CD4-positive, alpha-beta T cell treated with Interleukin-6 for 4 hours (primary cell): ENCODE data around the gene AKAP10.
"Not testable (repeated sequence)": the region's sequence is repeated elsewhere in the genome, so short reads cannot be mapped to it uniquely, and the experiment has no call there.

Experiments
- DNase-seq: peaks from one replicate; pipeline ENCODE4 v3.0.0-alpha.2; 2020; ENCODE audit warnings: mixed read lengths

The AKAP10 gene, protein sequence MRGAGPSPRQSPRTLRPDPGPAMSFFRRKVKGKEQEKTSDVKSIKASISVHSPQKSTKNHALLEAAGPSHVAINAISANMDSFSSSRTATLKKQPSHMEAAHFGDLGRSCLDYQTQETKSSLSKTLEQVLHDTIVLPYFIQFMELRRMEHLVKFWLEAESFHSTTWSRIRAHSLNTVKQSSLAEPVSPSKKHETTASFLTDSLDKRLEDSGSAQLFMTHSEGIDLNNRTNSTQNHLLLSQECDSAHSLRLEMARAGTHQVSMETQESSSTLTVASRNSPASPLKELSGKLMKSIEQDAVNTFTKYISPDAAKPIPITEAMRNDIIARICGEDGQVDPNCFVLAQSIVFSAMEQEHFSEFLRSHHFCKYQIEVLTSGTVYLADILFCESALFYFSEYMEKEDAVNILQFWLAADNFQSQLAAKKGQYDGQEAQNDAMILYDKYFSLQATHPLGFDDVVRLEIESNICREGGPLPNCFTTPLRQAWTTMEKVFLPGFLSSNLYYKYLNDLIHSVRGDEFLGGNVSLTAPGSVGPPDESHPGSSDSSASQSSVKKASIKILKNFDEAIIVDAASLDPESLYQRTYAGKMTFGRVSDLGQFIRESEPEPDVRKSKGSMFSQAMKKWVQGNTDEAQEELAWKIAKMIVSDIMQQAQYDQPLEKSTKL

DNA sequence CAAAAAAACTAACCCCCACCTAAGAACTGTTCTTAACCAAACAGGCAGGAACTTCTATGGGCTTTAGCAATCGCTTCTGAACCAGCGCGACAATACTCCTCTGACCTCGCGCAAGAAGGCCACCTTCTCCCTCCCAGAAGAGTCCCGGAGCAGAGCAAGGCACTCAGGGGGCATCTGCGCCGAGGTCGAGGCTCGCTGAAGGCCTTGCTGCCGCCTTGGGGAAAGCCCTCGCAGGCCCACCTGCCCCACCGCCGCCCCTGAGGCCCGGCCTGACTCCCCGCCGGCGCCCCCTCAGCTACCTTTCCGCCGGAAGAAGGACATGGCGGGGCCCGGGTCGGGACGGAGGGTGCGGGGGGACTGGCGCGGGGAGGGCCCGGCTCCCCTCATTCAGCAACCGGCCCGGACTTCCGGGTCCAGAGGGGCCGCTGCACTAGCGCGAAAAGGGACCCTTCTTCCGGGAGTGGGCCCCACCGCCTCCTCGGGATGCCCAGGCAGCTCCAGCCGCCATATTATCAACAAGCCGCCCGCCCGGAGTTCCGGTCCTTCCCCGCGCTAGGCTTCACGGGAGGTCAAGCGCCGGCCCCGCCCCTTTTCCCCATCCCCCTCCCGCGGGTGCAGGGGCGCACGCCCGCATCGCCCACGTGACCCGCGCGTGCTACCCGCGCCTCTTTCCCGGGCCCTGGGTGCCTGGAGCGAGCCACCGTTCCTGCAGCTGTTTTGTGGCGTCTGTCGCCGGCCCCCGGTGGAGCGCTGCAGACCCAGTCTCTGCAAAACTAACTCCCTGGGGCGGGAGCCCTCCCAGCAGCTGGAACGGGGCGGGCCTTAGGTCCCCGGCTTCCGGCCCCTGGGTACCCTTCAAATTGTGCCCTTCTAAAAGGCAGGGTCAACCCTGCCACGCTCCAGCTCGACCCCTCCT is at the start of gene AKAP10:
Gene AKAP10 (minus strand): TSS at position 536 of the 916 bp plus-strand sequence. CDS start 149 bp downstream, at position 387.
- peak; percentile 95 for DNase-seq

DNA sequence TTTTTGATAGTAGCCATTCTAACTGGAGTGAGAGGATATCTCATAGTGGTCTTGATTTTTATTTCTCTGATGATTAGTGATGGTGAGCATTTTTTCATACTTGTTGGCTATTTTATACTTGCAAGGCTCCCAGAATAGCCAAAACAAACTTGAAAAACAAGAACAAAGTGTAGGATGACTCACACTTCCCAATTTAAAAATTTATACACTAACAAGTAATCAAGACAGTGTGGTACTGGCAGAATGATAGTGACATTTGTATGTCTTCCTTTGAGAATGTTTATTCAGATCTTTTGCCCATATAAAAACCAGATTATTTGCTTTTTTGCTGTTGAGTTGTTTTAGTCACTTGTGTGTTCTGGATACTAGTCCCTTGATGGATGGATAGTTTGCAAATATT is 49.3 kb upstream of the AKAP10 start:
- DNase-seq: no peak

DNA sequence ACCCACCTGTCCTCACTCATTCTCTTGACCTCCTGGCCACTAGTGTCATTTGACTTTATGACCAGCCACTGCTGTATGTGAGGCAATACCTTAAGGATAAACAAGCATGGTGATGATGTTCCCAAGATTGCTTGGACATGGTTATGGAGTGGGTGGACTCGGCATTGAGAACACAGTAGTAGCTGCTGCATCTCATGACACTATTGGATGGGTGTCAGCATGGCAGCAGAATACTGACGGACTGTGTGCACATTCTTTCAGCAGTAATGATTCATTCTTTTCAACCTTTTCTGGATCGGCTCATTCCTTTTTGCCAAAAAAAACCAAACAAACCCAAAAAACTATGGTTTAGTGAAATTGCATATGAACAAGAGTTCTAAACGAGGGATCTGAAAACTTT is 45.1 kb upstream of the AKAP10 start:
- DNase-seq: no peak

DNA sequence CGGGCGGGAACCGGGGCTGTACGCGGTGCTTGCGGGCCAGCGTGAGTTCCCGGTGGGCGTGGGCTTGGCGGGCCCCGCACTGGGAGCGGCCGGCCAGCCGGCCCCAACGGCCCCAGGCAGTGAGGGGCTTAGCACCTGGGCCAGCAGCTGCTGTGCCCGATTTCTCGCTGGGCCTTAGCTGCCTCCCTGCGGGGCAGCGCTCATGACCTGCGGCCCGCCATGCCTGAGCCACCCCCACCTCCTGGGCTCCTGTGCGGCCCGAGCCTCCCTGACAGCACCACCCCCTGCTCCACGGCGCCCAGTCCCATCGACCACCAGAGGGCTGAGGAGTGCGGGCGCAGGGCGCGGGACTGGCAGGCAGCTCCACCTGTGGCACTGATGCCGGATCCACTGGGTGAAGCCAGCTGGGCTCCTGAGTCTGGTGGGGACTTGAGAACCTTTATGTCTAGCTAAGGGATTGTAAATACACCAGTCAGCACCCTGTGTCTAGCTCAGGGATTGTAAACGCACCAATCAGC is 38.9 kb upstream of the AKAP10 start:
- DNase-seq: not testable (repeated sequence)

DNA sequence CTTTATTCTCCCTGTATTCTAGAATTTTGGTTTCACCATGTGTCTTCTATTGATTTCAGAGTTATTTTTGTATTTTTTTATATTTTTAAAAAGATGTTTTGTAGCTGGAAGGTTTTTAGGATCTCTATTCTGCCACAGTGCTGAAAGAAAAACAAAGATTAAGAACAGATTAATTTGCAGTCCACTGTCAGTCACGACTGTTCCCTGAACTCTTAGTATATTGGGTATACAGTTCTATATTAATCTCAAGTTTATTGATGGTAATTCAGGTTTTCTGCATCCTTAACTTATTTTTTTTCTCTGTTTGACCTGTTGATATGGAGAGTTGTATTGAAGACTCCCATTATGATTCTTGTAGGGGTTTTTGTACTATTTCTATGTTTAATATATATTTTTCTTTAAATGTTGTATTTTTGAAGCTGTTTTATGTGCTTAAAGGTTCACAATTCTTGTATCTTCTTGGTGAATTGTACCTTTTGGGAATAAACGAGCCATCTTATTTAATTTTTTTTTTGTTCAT is 34.4 kb upstream of the AKAP10 start:
- no peak for DNase-seq

DNA sequence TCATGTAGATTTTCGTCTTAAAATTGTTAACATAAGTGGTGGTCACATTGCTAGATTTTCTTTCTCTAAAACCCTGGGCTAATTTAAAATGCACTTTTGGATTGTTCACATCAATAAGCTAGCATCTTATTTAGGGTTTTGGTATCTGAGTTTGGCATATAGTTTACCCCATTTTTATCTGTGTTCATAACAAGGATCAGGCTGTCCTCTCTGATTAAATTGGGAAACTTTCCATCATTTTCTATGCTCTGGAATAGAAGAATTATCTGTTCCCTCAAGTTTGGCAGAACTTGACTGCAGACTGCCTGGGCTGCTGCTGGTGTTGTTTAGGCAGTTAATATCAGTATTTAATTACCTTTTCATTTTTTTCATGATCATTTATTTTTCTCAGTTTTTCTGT is 33.3 kb upstream of the AKAP10 start:
- DNase-seq: no peak

DNA sequence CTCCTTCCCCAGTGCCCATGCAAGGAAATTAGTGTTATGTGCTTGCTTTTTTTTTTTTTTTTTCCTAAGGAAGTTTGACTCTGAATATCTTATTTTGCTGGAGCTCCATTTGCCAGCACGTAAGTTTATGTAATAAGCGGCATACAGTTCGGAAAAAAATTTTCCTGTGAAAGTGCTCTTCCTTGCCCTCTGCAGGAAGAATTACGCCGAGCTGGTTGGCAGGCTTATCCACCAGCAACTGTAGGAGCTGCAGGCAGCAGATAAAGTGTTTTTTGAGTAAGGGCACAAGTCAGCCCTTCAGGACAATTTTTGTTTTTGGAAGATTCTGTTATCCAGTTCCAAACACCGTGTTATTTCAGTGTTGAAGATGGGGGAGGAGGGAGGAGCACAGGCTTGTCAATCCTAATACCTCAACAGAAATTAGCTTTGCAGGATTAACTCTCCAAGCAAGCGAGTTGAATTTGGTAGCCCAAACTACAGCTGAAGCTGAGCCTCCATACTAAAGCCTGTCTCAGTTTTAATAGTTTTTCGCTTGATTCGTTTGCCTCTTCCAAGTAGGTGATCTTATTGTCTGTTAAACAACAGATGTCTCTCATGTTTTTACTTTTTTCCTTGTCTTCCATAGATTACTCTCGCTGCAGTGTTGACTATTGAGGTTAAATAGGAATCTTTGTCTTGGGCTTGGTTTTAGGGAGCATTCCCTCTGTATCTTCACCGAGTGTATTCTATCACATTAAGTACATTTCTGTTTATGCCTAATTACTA is 32.7 kb upstream of the AKAP10 start:
- peak; percentile 26 for DNase-seq

DNA sequence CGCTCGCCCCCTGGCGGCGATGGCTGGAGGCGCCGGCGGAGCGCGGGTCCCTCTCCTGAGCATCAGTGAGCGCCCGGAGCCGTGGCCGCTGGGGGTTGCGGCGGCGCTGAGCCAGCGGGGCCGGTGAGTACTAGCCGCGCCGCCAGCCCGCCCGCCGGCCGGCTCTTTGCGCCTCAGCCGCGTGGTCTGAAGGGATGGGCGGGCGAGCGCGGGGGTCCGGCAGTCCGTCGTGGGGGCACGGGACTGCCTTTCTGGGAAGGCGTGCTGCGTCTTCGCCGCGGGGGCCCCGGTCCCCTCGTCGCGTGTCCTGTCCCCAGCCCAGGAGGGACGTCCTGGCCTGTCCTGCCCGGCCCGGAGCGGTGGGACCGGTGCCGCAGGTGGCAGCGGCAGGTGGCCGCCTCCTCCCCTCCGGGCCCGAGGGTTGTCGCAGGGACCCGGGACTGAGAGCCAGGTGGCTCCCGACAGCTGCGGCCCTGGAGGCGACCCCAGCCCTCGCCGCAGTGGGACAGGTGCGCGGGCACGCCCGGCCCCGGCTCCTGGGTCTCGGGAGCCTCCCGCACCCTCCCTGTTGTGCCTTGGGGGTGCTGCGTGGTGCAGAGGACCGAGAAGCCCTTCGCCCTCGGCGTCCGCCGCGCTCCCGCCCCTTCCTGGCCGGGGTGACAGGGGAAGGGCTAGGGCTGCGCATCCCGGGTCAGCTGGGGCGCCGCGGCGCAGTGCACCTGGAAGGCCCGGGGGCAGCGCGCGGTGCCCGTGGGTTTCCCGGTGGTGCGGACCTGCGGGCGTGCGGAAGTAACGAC is 31.9 kb upstream of the AKAP10 start, which contains the start of gene SPECC1:
Gene SPECC1 (plus strand): TSS at position 58 of the 797 bp plus-strand sequence. CDS start 87,293 bp downstream, outside the sequence.
- peak; percentile 23 for DNase-seq

DNA sequence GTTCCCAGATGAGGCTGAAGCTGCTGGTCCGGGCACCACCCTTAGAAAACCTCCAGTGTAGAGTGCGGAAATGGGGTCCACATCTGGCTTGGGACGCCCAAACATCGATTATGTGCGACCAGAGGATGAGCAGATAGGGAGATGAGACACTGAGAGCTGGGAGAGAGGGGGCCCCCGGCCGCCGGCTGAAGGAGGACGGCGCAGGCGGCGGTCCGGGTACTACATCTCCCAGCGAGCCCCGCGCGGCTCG is 31.3 kb upstream of the AKAP10 start:
- DNase-seq: peak; percentile 83

DNA sequence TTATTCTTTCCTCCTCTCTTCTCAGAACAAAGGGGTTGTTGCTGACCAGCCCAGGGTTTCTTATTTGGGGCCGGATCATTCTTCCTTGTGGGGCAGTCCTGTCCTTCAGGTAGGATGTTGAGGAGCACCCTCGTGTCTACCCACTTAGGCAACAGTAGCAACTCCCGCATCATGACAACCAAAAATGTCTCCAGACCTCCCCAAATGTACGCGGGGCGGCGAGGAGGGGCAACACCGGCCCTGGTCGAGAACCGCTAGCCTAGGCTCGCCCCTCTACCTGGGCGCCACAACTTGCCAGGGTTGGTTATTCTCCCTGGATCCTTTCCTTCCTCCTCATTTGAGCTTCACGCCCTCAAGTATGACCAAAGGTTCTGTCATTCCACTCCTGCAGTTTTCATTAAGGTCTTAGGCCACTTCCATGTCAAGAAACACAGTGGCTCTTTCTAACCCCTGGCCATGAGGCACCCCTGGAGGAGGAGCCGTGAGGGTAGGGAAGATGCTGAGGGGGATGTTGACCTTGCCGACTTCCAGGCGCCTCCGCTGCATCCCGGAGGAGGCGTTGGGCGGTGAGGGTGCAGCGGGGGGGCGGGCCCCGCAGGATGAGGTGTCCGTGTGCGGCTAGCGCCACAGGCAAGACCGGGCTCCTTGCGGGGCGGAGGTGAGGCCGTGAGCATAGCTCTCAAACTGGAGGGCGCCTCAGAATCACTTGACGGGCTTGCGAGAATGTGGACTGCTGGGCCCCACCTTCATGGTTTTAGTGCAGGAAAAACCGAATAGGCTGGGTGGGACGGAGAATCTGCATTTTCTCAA is 30.8 kb upstream of the AKAP10 start:
- peak; percentile 33 for DNase-seq

DNA sequence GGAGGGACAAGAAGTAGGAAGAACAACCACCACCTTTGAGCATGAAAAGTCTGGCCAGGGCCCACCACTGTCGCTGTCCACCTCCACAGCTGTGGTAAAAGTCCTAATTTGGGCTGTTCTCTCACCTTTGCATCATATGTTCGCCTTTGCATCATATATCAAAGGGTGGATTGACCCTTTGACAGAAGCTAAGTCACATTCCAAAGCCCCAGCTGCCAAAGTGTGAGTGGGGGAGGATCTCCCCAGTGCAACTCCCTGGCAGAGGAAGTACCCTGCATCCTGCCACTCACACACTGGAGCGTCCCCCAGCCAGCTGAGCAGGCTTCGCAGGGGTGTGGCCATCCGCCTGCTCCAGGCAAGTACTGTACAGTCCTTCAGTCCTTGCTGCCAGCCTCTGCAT is 18.9 kb upstream of the AKAP10 start:
- DNase-seq: peak; percentile 6

DNA sequence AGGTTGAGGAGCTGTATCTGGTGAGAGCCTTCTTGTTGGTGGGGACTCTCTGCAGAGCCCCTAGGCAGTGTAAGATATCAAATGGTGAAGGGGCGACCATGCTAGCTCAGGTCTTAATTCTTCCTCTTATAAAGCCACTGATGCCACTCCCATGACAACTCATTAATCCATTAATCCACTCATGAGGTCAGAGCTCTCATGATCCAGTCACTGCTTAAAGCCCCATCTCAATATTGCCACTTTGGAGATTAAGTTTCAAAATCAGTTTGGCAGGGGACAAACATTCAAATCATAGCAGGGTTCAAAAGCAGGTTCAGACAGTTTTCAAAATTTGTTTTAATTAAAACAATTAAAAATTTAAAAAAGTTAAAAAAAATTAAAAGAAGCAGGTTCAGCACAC is 18.5 kb upstream of the AKAP10 start:
- DNase-seq: no peak

DNA sequence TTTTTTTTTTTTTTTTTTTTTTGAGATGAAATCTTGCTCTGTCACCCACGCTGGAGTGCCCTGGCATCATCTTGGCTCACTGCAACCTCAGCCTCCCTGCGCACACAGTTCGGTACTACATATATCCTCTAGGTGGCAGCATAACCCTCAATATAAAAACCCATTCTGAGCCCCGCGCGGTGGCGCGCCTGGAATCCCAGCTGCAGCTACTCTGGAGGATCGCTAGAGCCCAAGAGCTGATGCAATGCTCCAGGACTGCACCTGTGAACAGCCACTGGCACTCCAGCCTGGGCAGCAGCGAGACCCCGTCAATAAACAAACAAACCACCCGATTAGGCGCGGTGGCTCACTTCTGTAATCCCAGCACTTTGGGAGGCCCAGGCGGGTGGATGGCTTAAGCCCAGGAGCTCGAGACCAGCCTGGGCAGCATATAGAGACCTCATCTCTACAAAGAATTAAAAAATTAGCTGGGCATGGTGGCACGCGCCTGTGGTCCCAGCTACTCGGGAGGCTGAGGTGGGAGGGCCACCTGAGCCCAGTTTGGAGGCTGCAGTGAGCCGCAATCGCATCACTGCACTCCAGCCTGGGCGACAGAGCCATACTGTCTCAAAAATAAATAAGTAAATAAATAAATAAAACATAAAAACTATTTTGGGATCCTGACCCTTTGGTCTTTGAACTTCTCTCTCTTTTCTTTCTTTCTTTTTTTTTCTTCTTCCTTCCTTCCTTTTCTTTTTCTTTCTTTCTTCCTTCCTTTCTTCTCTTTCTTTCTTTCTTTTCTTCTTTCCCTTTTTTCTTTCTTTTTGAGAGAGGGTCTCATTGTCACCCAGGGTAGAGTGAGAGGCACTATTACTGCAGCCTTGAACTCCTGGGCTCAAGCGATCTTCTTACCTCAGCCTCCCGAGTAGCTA is 15.4 kb upstream of the AKAP10 start:
- DNase-seq: peak; percentile 84

DNA sequence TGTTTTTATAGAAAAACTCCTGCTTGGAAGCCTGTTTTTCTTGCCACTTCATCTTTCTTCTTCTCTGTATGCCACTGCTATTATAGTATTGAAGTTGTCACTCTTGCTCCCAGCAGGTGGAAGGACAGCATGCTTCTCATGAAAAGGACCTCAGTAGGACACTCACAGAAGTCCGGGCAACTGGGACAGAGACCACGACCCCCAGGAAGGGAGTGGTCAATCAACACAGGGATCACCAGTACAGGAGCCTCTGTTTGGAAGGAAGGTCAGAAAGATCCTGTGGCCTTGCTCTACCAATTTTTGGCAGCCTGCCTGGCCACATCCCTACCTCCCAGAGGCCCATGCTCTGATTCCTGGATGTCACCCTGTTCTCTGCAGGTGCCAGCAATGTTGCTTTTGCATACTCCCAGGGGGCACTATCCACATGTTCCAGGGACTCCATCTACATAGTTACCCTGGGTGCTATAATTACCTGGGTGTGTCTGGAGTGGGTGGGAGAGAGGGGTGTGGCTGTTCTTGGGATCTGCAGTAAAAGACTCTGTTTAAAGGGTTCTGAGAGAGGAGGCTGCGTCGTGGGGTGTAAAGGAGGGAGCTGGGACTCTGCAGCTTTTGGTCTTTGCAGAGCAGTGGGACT is 13.7 kb upstream of the AKAP10 start:
- DNase-seq: no peak

DNA sequence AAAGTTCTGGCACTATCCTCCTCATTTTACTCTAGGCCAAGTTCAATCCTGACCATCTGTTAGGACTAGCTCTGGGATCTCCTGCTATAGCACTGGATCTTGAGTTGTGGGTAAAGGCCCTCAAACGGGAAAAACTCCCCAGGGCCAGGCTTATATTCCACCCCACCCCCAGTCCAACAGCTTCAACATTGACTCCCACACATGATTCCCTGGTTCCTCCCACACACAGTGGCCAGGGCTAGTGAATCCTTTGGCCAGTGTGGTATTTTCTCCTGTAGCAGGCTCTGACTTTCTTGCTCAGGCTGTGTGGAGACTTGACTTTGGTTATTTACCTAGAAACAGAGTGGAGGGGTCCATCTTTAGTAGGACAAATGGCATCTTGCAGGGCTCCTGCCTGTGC is 10.3 kb upstream of the AKAP10 start:
- DNase-seq: no peak

DNA sequence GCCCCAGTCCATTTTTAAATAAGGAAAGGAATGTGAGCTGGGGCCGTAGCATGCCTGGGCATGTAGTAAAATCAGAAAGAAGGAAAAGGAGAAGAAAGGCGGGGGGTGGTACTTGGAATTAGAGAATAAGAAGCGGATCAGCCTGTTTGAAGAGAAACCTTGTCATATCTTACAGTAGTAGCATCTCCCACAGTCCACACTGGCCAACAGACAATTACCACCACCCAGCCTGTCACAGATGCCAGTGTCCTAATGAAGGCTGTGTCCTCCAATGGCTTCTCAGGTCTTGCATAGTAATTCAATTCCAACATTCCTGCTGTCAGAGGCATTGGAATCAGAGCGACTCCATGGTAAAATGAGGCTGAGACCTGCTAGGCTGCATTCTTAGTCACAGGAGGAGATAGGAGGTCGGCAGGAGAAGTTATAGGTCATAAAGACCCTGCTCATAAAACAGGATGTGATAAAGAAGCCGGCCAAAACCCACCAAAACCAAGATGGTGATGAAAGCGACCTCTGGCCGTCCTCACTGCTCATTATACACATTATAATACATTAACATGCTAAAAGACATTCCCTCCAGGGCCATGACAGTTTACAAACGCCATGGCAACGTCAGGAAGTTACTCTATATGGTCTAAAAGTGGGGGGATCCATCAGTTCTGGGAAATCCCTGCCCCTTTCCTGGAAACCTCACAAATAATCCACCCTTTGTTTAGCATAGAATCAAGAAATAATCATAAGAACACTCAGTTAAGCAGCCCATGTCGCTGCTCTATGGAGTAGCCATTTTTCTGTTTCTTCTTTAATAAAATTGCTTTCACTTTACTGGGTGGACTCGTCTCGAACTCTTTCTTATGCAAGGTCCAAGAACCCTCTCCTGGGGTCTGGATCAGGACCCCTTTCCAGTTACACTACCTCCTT is 9.6 kb upstream of the AKAP10 start:
- no peak for DNase-seq

DNA sequence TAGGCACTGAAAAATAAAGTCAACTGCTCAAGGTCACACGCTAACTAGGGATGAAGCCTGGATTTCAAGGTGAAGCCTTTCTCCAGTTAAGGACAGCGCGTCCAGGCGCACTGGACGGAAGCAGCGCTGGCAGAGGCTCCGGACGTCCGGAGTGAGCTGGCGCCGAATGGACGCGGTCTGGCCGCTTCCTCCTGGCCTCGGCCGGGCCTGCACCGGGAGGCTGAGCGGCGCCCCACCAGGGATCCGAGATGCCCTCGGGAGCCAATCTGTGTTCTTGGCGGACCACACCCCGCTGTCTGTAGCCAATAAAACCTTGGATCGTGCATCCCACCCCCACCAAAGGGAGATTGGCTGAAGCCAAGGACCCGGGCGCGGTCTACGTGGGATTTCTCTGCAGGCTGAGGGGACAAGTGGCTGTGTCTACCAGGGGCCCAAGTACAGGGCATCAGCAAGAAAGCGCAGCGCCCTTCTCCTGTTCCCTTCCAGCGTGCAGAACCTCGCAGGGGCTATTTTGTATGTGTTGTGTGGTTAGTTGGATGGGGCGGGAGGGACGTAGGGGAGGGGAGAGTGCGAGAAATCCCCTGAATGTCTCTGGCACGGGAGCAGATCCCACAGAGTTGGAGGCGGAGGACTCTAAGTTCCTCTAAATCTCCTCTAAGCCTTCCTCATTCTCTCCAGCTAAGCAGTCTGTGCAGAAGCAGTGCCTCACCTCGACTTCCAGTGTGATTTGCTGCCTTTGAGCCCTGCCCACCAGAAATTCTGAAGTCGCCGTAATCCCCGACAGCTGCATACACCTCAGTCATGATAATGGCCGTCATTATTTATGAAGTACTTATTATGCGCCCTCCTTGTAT is 2.5 kb upstream of the AKAP10 start:
- DNase-seq: no peak
